IMR-90 (cell line): ENCODE measurements around the gene PSEN2. TPM values are rescaled to one million over a fixed set of nuclear protein-coding genes. Genes with fewer than 3 reads are reported as not detected.
"Not testable (repeated sequence)": the region's sequence is repeated elsewhere in the genome, so short reads cannot be mapped to it uniquely, and the experiment has no call there.

Source experiments
- ATAC-seq: fragments of 200-7000 bp; cut with Tn5 transposase; 2 replicates; pipeline ENCODE4 v1.9.1; 2020; ENCODE audit warnings: low read depth, mild to moderate bottlenecking, moderate library complexity
- BruUV-seq: library from RNA; stranded (reverse); fragments of 400-500 nt; replicated peaks from 2 replicates; lab custom pipeline; 2021; lab: Mats Ljungman, UMichigan
- CTCF ChIA-PET: fragments of 300-600 bp; formaldehyde crosslinking; extraction: SDS; loops from one replicate; lab custom pipeline; 2021; ENCODE audit warnings: antibody characterized with exemption; lab: Yijun Ruan, JAX
- POLR2A ChIA-PET: fragments of 300-600 bp; sonication (Branson Sonifier 250); formaldehyde crosslinking; loops from one replicate; lab custom pipeline; 2022; ENCODE audit warnings: antibody characterized with exemption; ENCODE audit not compliant: unreplicated experiment; lab: Charles Lee
- DNase-seq: peaks from one replicate; pipeline ENCODE4 v3.0.0; 2013
- H2AFZ ChIP-seq: replicated peaks from 2 replicates; pipeline ENCODE3; 2013; ENCODE audit warnings: low read length, mild to moderate bottlenecking; ENCODE audit not compliant: poor library complexity
- H2AK5ac ChIP-seq: 2 replicates; pipeline ENCODE4 v1.6.1; 2013; ENCODE audit warnings: low read depth, low read length, inconsistent platforms
- H2AK9ac ChIP-seq: replicated peaks from 2 replicates; pipeline ENCODE3; 2013; ENCODE audit warnings: mild to moderate bottlenecking, low read depth, low read length, moderate library complexity; ENCODE audit not compliant: poor library complexity
- H2BK120ac ChIP-seq: 2 replicates; pipeline ENCODE4 v1.6.1; 2013; ENCODE audit warnings: low read depth, low read length, inconsistent platforms
- H2BK15ac ChIP-seq: 3 replicates; pipeline ENCODE4 v1.6.1; 2013; ENCODE audit warnings: low read depth, low read length, inconsistent platforms
- H2BK20ac ChIP-seq: 2 replicates; pipeline ENCODE4 v1.6.1; 2013; ENCODE audit warnings: low read depth, mild to moderate bottlenecking, inconsistent platforms, low read length, moderate library complexity
- H2BK5ac ChIP-seq: 2 replicates; pipeline ENCODE4 v1.6.1; 2013; ENCODE audit warnings: mild to moderate bottlenecking, low read depth, low read length, inconsistent platforms; ENCODE audit not compliant: poor library complexity, severe bottlenecking
- H3K14ac ChIP-seq: replicated peaks from 2 replicates; pipeline ENCODE4 v1.6.1; 2013; ENCODE audit warnings: low read depth, low read length, inconsistent platforms
- H3K18ac ChIP-seq: 2 replicates; pipeline ENCODE4 v1.6.1; 2013; ENCODE audit warnings: low read depth, low read length, control low read depth
- H3K23ac ChIP-seq: 2 replicates; pipeline ENCODE4 v1.6.1; 2013; ENCODE audit warnings: low read depth, low read length, inconsistent platforms
- H3K27ac ChIP-seq: 2 replicates; pipeline ENCODE4 v1.5.1; 2013; ENCODE audit warnings: mild to moderate bottlenecking, control low read depth, low read length; ENCODE audit not compliant: insufficient read depth
- H3K27me3 ChIP-seq: 2 replicates; pipeline ENCODE4 v1.6.1; 2013; ENCODE audit warnings: low read length; ENCODE audit not compliant: control insufficient read depth, insufficient read depth
- H3K36me3 ChIP-seq: 2 replicates; pipeline ENCODE4 v1.6.1; 2013; ENCODE audit warnings: low read length, mixed read lengths; ENCODE audit not compliant: control insufficient read depth, insufficient read depth
- H3K4ac ChIP-seq: 2 replicates; pipeline ENCODE4 v1.6.1; 2013; ENCODE audit warnings: low read depth, low read length, inconsistent platforms
- H3K4me1 ChIP-seq: 2 replicates; pipeline ENCODE4 v1.6.1; 2013; ENCODE audit warnings: low read length, mixed read lengths; ENCODE audit not compliant: control insufficient read depth, insufficient read depth
- H3K4me2 ChIP-seq: 2 replicates; pipeline ENCODE4 v1.6.1; 2013; ENCODE audit warnings: low read depth, mild to moderate bottlenecking, control low read depth, low read length, moderate library complexity
- H3K4me3 ChIP-seq: 2 replicates; pipeline ENCODE4 v1.5.1; 2013; ENCODE audit warnings: low read depth, mild to moderate bottlenecking, control low read depth, low read length, moderate library complexity; ENCODE audit not compliant: insufficient read depth
- H3K56ac ChIP-seq: 2 replicates; pipeline ENCODE4 v1.6.1; 2013; ENCODE audit warnings: low read length, inconsistent platforms; ENCODE audit not compliant: insufficient read depth; ENCODE audit errors: extremely low read depth
- H3K79me1 ChIP-seq, 2 experiments: 2 replicates each; pipeline ENCODE4 v1.6.1; 2013; ENCODE audit warnings: low read length in 2 of 2, inconsistent platforms in 1 of 2, low read depth in 1 of 2
- H3K9ac ChIP-seq: 2 replicates; pipeline ENCODE4 v1.6.1; 2013; ENCODE audit warnings: low read depth, low read length, control low read depth
- H3K9me1 ChIP-seq: 2 replicates; pipeline ENCODE4 v1.6.1; 2013; ENCODE audit warnings: low read length, inconsistent platforms; ENCODE audit not compliant: insufficient read depth
- H3K9me3 ChIP-seq: 2 replicates; pipeline ENCODE4 v1.6.1; 2013; ENCODE audit warnings: low read length; ENCODE audit not compliant: control insufficient read depth, insufficient read depth
- H4K20me1 ChIP-seq: 2 replicates; pipeline ENCODE4 v1.6.1; 2013; ENCODE audit warnings: low read length, inconsistent platforms; ENCODE audit not compliant: insufficient read depth
- H4K5ac ChIP-seq: 2 replicates; pipeline ENCODE4 v1.6.1; 2013; ENCODE audit warnings: mild to moderate bottlenecking, low read depth, low read length, control low read depth
- H4K8ac ChIP-seq, 2 experiments: 2 replicates each; pipeline ENCODE4 v1.6.1; 2013; ENCODE audit warnings: low read depth in 2 of 2, low read length in 2 of 2, control low read depth in 1 of 2, inconsistent platforms in 1 of 2
- H4K91ac ChIP-seq: 2 replicates; pipeline ENCODE4 v1.6.1; 2013; ENCODE audit warnings: low read depth, low read length, inconsistent platforms; ENCODE audit not compliant: insufficient read depth
- WGBS, 2 experiments: methylation state at CpG; one replicate each; pipeline versions ENCODE4 v1.1.5 to v1.1.7; 2013; ENCODE audit warnings: missing lambda C conversion rate in 2 of 2; ENCODE audit not compliant: insufficient read length in 1 of 2; ENCODE audit errors: extremely low coverage in 2 of 2; 5-methylcytosine and 5-hydroxymethylcytosine counted together
- dilution Hi-C: fragments of 300-500 bp; cut with HindIII; formaldehyde crosslinking; loops from one replicate; pipeline ENCODE4 v1.14.3; 2018; ENCODE audit warnings: low sequenced_read_pairs; ENCODE audit not compliant: unreplicated experiment
- in situ Hi-C: fragments of 300-500 bp; cut with MboI; formaldehyde crosslinking; loops from 3 replicates; pipeline ENCODE4 v1.14.3; 2019; ENCODE audit warnings: low sequenced_read_pairs, inconsistent platforms, mixed read lengths
- intact Hi-C: fragments of 100-400 bp; cut with micrococcal nuclease; formaldehyde crosslinking; loops from 2 replicates; pipeline ENCODE4 v1.10.0; 2022
- polyA plus RNA-seq, 3 experiments: library from polyadenylated mRNA; depleted of rRNA; stranded (reverse); fragments of >200 nt; gene quantifications; 2 replicates each; pipeline ENCODE4 v1.2.3, GENCODE V29; 2012; ENCODE audit warnings: low replicate concordance in 1 of 3
- total RNA-seq: library from RNA; depleted of rRNA; stranded (reverse); fragments of >200 nt; gene quantifications from 2 replicates; pipeline ENCODE4 v1.2.3, GENCODE V29; 2012

PSEN2 gene
- total and polyA plus RNA-seq, 2 of the 4 experiments (the other 2 are of a cell fraction) = 15.0 to 24.4 TPM

DNA sequence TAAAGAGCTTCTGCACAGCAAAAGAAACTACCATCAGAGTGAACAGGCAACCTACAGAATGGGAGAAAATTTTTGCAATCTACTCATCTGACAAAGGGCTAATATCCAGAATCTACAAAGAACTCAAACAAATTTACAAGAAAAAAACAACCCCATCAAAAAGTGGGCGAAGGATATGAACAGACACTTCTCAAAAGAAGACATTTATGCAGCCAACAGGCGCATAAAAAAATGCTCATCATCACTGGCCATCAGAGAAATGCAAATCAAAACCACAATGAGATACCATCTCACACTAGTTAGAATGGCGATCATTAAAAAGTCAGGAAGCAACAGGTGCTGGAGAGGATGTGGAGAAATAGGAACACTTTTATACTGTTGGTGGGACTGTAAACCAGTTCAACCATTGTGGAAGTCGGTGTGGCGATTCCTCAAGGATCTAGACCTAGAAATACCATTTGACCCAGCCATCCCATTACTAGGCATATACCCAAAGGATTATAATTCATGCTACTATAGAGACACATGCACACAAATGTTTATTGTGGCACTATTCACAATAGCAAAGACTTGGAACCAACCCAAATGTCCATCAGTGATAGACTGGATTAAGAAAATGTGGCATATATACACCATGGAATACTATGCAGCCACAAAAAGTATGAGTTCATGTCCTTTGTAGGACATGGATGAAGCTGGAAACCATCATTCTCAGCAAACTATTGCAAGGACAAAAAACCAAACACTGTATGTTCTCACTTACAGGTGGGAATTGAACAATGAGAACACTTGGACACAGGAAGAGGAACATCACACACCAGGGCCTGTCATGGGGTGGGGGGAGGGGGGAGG is 59.1 kb downstream of the PSEN2 start:
- BruUV-seq, in situ Hi-C loops: not testable (repeated sequence)

More for the DNA sequence above, 59.1 kb downstream of the PSEN2 start:
- POLR2A ChIA-PET, H2AK9ac ChIP-seq, intact Hi-C loops, H3K79me1 ChIP-seq, dilution Hi-C loops, H3K4ac ChIP-seq, H3K27me3 ChIP-seq, H2BK20ac ChIP-seq, H4K20me1 ChIP-seq, H2BK5ac ChIP-seq, H3K36me3 ChIP-seq, H4K5ac ChIP-seq, H3K23ac ChIP-seq, H4K91ac ChIP-seq, H3K4me1 ChIP-seq, H2AK5ac ChIP-seq, H2BK15ac ChIP-seq, H2AFZ ChIP-seq, H3K14ac ChIP-seq, H2BK120ac ChIP-seq, H3K56ac ChIP-seq, H4K8ac ChIP-seq, H3K9me1 ChIP-seq, H3K27ac ChIP-seq, H3K4me3 ChIP-seq, H3K4me2 ChIP-seq, H3K9ac ChIP-seq, CTCF ChIA-PET, H3K9me3 ChIP-seq, H3K18ac ChIP-seq, DNase-seq, ATAC-seq: not testable (repeated sequence)
- WGBS, 2 experiments = no CpG with 5 or more reads among the region's 5 CpGs
